ENCODE data around the gene WNK2.

DNA sequence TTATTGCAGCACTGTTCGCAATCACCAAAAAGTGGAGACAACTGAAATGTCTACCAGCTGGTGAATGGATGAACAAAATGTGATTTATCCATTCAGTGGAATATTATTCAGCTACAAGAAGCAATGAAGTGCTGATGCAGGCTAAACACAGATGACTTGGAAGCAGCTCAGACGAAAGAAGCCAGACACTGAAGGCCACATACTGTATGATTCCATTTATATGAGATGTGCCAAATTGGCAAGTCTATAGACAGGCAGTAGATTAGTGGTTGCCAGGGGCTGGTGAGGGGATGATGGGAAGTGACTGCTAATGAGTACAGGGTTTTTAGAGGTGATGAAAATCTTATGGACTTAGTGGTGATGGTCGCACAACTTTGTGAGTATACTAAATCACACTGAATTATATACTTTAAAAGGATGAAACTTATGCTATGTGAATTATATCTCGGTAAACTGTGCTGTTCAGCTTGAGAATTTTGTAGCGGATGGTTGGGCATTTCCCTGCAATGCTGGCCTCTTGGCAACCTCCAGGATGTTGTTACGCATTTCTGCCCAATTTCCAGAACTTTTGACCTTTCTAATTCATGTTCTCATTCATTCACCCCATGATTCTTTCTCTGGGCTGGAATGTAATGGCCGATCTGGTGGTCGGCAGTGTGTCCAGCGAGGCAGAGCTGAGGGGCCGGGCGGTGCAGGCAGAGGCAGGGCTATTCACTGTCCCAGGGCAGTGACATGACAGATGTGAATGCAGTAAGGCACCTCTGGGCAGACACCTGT, 22.0 kb upstream of the WNK2 start:
- TF ChIP-seq GATA1 (IDR thresholded peaks at IDR 0.05; ENCODE audit: low read depth, low read length), result no peak
- no peak for TF ChIP-seq POLR2A (IDR thresholded peaks at IDR 0.05; ENCODE audit: low read length)
